Measurements from ENCODE around the gene CRTC1.

- TF ChIP-seq FOXK2 (IDR thresholded peaks at IDR 0.05) (no peak), HDGF (IDR thresholded peaks at IDR 0.05; ENCODE audit: borderline replicate concordance) (no peak), TARDBP (IDR thresholded peaks at IDR 0.05) (no peak), SP1 (IDR thresholded peaks at IDR 0.05) (no peak), BHLHE40 (IDR thresholded peaks at IDR 0.05; ENCODE audit: borderline replicate concordance) (no peak), FOXM1 (IDR thresholded peaks at IDR 0.05; ENCODE audit: borderline replicate concordance) (no peak), LEF1 (IDR thresholded peaks at IDR 0.05; ENCODE audit: borderline replicate concordance) (no peak), NFRKB (IDR thresholded peaks at IDR 0.05) (no peak)
Measured at GRCh38 chr19:18769989-18770528, 86.6 kb downstream of the CRTC1 start.
